ENCODE results near the gene DNMT3L.
"Not testable (repeated sequence)": the region's sequence is repeated elsewhere in the genome, so short reads cannot be mapped to it uniquely, and the experiment has no call there.

DNMT3L gene

DNA sequence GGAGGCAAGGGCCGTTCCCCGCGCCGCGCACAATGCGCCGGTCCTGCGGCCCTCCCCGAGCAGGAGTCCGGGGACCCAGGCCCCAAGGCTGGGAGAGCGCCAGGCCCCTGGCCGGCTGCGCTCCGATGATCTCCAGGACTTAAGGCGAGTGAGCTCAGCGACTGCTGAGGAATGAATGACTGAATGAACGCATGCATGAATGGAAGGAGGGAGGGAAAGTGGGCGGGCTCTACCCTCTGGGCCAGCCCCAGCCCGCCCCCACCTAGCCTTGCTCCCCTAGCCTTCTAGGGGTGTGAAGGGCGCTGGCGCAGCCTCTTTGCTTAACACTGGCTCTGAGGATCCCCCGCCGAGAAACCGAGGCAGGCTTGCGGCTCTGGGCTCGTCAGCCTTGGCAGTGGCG lies 20.4 kb downstream of the DNMT3L start:
- DNase-seq = not testable (repeated sequence)

DNA sequence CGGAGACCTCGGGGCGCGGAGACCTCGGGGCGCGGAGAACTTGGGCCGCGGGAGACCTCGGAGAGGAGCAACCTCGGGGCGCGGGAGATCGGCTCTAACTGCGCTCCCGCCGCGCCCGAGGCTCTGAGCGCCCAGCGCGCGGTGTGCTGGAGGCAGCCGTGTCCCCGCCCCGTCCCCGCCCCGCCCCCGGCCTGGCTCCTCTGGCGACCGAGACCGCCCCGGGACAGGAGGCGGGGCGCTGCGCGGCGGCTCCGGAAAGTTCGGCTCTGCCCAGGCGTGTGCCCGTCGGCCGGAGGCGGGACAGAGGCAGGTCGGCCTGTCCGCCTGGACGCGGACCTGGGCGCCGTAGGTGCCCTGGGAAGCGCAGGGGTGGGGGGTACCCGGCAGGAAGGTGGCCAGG lies 20.9 kb downstream of the DNMT3L start, which contains the start of gene ICOSLG:
Gene ICOSLG (minus strand): TSS at position 102 of the 400 bp plus-strand sequence. CDS start 126 bp downstream, outside the sequence.
- DNase-seq = not testable (repeated sequence)

DNA sequence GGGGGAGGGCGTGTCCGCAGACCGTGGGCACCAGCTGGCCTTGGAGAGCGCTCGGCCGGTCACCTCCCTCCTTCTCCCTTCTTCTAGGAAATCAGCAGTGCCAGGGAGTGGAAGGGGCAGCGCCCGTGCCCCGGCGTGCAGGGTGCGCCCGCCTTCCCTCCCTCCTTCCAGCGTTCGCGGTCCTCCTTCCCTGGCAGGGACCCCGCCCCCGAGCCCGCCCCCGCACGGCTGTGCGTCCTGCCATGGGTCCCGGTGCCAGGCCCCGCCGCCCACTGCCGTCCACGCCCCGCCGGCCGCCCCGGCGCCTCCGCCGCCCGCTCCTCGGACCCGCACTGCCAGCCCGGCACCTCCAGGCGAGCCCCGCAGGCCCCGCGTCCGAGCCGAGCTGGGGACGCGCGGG lies 21.3 kb downstream of the DNMT3L start:
- not testable (repeated sequence) for DNase-seq

DNA sequence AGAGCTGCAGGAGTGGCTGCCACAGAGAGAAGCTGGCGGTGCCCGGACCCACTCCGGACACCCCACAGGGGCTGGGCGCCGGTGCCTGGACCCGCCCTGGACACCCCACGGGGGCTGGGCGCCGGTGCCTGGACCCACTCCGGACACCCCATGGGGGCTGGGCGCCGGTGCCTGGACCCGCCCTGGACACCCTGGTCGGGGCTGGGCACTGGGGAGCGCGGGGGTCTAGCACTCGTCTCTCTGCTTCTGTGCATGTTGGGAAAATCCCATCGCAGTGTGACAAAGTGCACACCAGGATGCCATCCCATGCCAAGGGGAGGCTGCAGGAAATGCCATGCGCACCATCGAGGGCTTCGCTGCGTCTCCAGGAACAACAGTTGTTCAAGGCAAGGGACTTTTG lies 32.1 kb downstream of the DNMT3L start:
- DNase-seq = not testable (repeated sequence)

DNA sequence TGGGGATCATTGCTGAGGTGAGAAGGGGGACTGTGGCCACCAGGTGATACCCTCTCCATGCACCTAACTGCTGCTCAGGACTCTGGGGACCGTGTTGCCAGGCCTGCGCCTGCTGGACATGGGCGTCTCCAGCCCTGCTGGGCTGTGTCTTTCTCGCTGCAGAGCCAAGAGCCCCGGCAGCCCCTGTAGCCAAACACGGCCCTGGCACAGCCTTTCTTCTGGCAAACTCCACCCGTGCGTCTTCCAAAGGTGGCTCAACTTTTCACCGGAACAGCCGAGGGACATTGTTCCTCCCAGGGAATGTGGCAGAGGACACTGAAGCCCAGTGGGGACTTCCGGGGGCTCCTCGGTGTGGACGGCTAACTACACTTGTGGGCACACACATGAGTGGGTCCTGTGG lies 33.6 kb downstream of the DNMT3L start:
- DNase-seq = not testable (repeated sequence)

DNA sequence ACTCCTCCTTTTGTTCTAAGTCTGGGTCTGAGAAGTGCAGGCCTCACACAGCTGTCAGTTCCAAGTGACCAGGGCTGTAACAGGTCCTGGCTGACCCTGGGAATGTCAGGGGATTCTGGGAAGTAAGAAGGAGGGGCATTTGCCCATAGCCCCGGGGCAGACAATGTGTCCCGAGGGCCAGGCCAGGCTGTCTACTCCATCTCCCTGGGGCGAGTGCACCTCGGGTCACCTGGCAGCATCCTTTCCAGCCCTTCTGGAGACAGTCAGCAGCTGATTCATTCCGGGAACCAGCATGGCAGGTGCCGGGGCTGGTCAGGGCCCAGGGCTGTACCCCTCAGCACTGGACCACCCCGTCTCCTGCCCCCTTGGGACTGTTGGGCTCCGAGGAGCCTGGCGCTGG lies 34.1 kb downstream of the DNMT3L start:
- DNase-seq = not testable (repeated sequence)

DNA sequence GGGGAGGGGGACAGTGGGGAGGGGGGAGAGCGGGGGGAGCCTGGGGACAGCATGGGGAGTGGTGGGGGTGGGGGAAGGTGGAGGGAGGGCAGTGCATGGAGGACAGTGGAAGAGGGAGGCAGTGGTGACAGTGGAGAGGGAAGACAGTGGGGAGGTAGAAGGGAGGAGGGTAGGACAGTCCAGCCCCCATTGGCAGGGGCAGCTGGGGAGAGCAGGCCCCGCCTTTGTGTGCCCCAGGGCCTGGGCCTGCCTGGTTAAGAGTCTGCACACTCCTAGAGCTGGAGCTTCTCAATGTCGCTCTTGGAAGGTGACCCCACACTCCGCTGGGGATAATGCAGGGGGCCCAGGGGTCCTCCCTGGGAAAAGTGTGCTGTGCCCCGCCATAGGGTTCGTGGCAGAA lies 36.1 kb downstream of the DNMT3L start:
- DNase-seq = not testable (repeated sequence)

DNA sequence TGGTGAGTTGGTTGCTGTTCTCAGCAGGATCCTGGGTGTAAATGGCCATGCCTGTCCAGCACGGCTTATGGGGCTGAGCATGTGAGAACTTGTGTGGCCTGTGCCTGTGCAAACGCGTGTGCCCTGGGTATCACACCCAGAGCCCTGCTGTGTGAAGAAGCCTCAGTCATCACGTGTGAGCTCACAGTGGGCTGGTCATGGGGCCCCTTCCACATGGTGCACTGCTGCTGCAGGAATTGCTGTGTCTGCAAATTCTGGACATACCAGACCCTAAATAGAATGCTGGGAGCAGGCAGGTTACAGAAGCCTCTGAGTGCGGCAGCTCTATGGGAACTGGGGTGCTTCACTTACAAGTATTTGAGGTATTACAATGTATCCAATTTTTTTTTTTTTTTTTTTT lies 38.4 kb downstream of the DNMT3L start:
- DNase-seq = not testable (repeated sequence)

DNA sequence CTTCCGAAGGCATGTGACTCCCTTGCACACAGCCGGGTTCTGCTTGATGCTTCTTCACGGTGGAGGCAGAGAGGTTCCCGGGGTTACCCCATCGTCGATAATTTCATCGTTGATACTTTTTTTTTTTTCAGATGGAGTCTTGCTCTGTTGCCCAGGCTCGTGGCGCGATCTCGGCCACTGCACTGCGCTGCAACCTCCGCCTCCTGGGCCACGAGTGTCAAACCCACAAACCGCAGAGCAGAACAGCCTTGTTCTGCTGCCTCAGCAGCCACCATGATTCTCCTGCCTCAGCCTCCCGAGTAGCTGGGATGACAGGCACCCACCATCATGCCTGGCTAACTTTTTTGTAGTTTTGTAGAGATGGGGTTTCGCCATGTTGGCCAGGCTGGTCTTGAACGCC lies 41.0 kb downstream of the DNMT3L start:
- DNase-seq = not testable (repeated sequence)

DNA sequence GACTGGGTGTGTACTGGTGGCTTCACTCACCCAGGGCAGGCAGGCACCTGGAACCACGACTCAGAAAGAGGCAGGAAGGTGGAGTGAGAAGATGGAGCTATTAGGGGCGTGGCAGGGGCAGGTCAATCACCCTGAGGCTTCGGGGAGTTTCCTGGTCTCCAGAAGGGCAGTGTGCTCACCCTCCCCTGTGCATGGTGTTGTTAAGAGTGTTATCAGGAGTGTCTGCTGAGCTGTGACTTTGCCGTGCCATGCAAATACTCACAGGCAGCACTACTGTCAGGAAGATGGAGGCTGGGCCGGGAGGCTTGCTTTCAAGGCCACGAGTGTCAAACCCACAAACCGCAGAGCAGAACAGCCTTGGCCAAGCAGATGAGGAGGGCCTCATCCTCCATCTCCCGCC lies 43.2 kb downstream of the DNMT3L start:
- not testable (repeated sequence) for DNase-seq

DNA sequence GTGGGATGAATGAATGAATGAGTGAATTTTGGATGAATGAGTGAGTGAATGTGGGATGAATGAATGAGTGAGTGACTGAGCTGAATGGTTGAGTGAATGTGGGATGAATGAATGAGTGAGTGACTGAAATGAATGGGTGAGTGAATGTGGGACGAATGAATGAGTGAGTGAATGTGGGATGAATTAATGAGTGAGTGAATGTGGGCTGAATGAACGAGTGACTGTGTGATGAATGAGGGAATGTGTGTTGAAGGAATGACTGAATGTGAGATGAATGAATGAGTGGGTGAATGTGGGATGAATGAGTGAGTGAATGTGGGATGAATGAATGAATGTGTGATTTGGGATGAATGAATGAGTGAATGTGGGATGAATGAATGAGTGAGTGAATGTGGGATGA lies 49.7 kb downstream of the DNMT3L start:
- DNase-seq = not testable (repeated sequence)

DNA sequence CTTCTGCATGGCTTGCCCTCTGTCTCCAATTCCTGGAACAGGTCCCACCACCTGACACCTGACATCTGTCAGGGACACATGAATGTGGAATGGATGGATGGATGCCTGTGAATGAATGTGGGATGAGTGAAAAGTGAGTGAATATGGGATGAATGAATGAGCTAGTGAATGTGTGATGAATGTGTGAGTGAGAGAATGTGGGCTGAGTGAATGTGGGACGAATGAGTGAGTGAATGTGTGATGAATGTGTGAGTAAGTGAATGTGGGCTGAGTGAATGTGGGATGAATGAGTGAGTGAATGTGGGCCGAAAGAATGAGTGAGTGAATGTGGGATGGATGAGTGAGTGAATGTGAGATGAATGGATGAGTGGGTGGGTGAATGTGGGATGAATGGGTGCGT lies 50.1 kb downstream of the DNMT3L start:
- not testable (repeated sequence) for DNase-seq

DNA sequence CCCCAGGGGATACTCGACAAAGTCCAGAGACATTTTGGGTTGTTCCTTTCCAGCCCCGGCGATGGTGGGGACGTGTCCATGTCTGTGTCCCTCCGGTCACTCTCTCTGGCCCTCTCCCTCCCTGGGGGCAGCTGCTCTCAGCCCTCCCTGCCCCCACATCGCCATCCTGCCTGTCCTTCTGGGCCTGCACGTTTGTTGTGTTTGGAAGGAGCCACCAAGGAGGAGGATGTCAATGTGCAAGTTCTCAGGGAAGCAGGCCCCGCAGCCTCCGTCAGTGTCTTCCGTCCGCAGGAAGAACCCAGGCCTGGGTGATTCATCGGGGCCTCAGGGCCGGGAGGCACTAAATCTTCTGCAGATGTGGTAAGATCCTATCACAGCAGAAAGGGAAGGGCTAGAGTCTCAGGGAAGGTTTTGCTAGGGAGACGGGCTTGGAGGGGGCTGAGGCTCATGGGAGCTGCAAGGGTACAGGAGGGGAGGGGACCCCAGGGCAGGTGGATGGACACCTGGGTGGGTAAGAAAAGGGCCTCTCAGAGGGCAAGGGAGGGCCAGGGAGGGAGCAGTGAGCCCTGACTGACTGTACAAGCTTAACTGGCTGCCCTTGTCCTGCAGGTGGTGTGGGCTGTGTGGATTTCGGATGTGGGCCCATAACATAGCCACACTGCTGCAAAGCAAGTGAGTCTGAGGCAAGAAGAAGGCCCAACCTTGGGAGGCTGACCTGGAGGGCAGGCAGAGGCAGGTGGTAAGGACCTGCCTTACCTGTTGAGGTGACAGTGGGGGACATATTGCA lies 53.6 kb downstream of the DNMT3L start:
- DNase-seq = peak; percentile 2

DNA sequence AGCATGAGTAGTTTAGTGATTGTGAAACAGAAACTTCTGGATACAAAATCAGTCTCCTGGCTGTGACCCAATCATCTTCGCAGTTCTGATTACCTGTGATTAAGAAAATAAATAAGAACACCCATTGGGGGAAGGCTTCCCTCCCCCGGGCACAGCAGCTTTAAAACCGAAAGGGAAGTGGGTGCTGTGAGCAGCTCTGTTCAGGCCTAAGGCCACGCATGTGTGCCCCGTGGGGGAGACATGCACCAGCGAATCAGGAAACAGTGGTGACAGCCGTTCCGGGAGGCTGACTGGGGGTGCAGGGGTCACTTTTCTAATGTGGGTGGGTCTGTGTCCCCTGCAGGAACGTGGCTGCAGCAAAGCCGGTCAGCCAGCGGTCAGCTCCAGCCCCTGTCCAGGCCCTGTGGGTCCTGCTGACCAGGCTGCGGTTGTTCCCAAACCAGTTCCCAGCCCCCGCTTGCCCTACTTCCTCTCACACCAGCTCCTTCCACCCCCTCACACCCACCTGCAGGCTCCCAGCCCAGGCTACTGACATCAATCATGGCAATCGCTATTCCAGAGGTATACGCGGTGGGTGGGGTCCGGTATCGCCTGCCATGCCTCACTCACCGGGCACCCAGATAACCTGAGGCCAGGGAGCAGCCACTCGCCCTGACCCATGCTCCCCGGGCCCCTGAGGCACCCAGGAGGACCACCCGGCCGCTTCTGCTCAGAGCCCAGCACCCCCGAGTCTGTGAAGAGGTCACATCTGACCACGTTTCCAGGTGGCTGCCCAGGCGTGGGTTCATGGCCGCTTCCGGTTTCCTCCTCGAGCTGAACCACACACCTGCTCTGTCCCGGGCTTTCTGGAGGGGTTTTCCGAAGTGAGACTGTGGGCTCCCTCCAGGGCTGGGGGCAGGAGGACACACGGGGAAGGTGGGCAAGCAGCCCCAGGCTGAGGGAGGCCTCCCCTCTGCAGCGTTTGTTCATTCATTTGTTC lies 54.7 kb downstream of the DNMT3L start:
- DNase-seq = not testable (repeated sequence)

DNA sequence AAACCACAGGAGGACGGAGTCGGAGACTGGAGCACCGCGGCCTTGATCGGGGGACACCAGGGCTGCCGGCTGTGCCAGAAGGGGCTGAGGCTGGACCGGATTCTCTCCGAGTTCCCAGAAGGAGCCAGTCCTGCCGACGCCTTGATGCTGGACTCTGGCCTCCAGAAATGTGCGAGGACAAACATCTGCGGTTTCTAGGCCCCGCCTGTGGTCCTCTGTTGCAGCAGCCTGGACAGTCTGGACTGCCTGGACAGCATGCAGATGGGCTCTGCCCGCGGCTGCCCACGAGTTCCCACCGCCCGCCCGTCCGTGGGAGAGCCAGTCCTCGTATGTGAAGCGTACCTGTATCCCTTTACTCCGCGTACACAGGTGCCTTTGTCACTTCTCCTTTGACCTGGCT lies 55.5 kb downstream of the DNMT3L start:
- not testable (repeated sequence) for DNase-seq

DNA sequence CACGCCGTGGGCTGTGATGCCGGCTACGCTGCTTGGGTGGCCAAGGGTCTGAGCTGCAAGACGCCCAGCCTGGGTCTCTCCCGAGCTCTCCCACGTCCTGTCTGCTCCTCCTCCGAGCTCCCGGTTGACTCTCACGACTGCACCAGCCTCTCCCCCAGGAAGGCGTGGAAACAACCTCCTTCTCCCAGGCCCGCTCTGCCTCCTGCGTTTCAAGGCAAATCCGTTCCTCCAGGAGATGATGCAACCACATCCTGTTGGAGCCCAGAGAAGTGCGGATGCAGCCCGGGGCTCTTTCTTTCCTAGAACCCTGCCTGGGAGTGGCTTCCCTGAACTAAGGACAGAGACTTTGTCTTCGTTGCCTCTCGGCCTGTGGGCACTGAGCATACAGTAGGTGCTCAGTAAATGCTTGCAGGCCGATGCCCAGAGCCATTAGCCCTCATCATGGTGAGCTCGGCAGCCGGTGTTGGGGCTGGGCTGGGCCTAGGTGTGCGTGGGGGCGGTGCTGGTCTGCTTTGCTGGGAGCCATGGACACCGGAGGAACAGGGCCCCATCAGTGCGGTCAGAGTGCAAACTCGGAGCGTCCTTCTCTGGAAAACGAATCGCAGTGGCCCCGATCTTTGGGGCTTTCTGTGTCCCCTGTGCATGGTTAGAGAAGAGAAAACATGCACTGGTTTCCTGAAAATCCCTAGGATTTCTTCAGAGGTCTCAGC lies 59.0 kb downstream of the DNMT3L start:
- DNase-seq = not testable (repeated sequence)

DNA sequence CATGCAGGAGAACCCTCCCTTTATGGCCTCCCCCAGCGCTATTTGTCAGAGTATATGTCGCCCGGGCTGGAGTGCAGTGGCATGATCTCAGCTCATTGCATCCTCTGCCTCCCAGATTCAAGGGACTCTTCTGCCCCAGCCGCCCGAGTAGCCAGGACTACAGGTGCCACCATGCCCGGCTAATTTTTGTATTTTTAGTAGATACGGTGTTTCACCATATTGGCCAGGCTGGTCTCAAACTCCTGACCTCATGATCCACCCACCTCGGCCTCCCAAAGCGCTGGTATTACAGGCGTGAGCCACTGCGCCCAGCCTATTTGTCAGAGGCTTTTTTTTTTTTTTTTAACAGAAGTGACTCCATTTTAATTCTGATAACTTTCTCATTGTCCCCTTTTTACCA lies 61.7 kb downstream of the DNMT3L start:
- not testable (repeated sequence) for DNase-seq

DNA sequence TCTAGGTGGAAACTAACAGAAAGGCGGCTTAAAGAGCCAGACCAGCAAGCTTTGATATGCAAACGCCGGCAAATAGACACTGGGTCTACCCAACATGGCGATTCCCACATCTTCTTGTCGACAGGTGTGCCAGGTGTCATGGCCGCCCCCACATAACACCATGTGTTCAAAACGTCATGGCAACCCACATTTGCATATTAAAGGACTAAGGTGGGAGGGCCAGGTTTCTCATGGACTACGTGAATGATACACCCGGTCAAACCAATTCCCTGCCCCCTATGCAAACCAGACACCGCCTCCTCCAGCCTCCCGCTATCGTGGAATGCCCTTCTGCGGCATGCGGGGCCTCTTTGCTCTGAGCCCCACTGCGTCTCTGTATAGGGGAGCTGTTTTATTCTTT lies 62.2 kb downstream of the DNMT3L start:
- DNase-seq = no peak

DNA sequence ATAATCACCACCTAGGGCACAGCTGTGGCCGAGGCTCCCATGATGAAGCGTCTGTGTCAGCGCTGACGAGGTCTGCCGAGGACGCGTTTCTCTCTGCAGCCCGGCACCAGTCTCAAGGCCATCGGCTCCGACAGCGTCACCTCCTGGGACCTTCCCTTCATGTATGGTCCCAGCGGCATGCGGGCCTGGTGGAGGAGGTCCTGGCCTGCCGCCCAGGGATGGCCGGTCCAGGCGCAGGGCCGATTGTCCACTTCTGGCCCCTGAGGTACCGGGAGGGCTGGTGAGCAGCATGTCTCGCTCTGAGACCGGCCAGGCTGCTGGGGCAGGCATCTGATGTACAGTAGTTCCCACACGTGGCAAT lies 64.6 kb downstream of the DNMT3L start:
- not testable (repeated sequence) for DNase-seq
